ENCODE data around the gene CLN6. TPM values are rescaled to one million over a fixed set of nuclear protein-coding genes. Genes with fewer than 3 reads are reported as not detected.
A peak's percentile ranks its signal among the peaks of the same experiment; 100 is the strongest.

The CLN6 gene
- total RNA-seq, 1 experiment from 2014 or later, result 76.7 TPM

DNA sequence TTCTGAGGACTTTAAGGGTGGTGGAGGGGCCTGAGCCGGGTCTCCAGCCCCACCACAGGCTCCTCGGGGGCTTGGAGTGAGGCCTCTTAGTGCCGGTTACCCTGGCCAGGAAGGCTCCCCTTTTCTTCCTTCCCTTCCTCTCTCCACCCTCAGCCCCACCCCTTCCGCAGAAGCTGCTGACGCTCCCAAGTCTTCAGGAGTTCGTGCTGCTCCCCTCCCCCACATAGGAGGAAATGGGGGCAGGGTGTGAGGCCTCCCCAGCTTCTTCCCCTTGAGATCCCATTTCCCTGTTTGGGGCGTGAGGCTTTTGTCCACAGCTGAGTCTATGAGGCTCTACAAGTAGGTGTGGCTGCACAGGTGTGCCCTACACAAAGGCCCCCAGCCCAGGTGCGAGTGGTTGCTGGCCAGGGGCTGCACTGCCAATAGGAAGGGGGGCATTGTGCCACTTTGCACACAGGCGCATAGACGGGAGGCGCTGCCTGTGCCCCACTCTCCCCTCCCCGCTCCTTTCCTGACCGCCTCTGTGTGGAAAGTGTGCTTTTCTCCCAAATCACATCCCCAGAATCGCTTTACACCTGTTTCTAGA, 23.5 kb downstream of the CLN6 start:
- Histone ChIP-seq H3K4me3 (ENCODE audit: low read depth, low read length) (no peak overlapping the region), H3K27me3 (replicated peaks; ENCODE audit: control insufficient read depth, insufficient read depth, low read length) (no peaks in the 10 kb centered on the region), H3K36me3 (ENCODE audit: control insufficient read depth, insufficient read depth, low read length) (no peaks in the 10 kb centered on the region), H3K4me1 (peaks cover 21% of the 10 kb centered on the region), H3K9me3 (no peaks in the 10 kb centered on the region)
- H3K27ac Mint-ChIP-seq (ENCODE audit: unreplicated experiment), result peak overlapping the region; percentile 84
- no peak overlapping the region for H3K4me3 Mint-ChIP-seq (ENCODE audit: unreplicated experiment)
- no TSS peak for BruUV-seq (replicated peaks)
- CTCF ChIA-PET, result interaction anchor here (1.7 kb wide), 1 partner anchor 11 kb away, joined by 9 read pairs; no protein-coding TSS in a partner anchor
- intact Hi-C loops (cut with micrococcal nuclease; ENCODE audit: unreplicated experiment), result no loop called here
- no peaks in the 10 kb centered on the region for H3K9me3 Mint-ChIP-seq (ENCODE audit: unreplicated experiment)
- H3K36me3 Mint-ChIP-seq (ENCODE audit: insufficient read depth, unreplicated experiment), result peaks cover 12% of the 10 kb centered on the region
- peaks cover 9% of the 10 kb centered on the region for H3K4me1 Mint-ChIP-seq (ENCODE audit: low read depth, unreplicated experiment)
- no peak for DNase-seq
- POLR2A ChIA-PET, result no interaction called here
- H3K27me3 Mint-ChIP-seq (ENCODE audit: insufficient read depth, unreplicated experiment), result no peaks in the 10 kb centered on the region
- no peak for TF ChIP-seq CTCF (IDR thresholded peaks at IDR 0.05; ENCODE audit: insufficient read depth in 1 of 2, low read depth in 1 of 2, low read length in 1 of 2, severe bottlenecking in 1 of 2, unreplicated experiment in 1 of 2)

DNA sequence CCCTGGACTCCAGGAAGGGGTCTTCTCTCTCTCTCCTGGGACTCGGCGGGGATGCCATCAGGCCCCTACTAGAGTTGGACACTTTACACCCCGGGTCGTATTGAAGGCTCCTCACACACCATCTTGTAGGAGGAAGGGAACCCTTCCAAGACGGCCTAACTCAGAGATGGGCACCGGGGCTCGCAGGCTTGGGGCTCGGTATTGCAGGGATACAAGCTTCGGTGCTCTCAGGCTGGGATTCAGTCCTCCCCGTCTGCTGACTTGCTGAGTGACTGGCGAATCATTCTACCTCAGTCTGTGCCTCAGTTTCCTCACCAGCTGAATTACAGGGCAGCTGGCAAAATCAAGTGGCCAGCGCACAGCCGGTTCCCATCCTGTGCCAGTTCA, 24.0 kb downstream of the CLN6 start:
- CTCF ChIA-PET, result interaction anchor here (0.9 to 1.7 kb wide), 2 partner anchors 9 to 11 kb away, joined by 4 to 9 read pairs; no protein-coding TSS in a partner anchor
- Mint-ChIP-seq H3K27ac (ENCODE audit: unreplicated experiment) (peak overlapping the region; percentile 84), H3K4me1 (ENCODE audit: low read depth, unreplicated experiment) (peaks cover 9% of the 10 kb centered on the region), H3K9me3 (ENCODE audit: unreplicated experiment) (no peaks in the 10 kb centered on the region), H3K36me3 (ENCODE audit: insufficient read depth, unreplicated experiment) (peaks cover 15% of the 10 kb centered on the region), H3K27me3 (ENCODE audit: insufficient read depth, unreplicated experiment) (no peaks in the 10 kb centered on the region), H3K4me3 (ENCODE audit: unreplicated experiment) (peak overlapping the region; percentile 55)
- intact Hi-C loops (cut with micrococcal nuclease; ENCODE audit: unreplicated experiment), result no loop called here
- POLR2A ChIA-PET, result interaction anchor here (0.6 kb wide), 1 partner anchor 1700 kb away, joined by 3 read pairs; the partner anchor contains the start of gene ZWILCH
- Histone ChIP-seq H3K4me1 (peaks cover 21% of the 10 kb centered on the region), H3K4me3 (ENCODE audit: low read depth, low read length) (no peak overlapping the region), H3K36me3 (ENCODE audit: control insufficient read depth, insufficient read depth, low read length) (no peaks in the 10 kb centered on the region), H3K9me3 (no peaks in the 10 kb centered on the region), H3K27me3 (replicated peaks; ENCODE audit: control insufficient read depth, insufficient read depth, low read length) (no peaks in the 10 kb centered on the region)
- DNase-seq, result no peak
- no TSS peak for BruUV-seq (replicated peaks)
- TF ChIP-seq CTCF (IDR thresholded peaks at IDR 0.05; ENCODE audit: insufficient read depth in 1 of 2, low read depth in 1 of 2, low read length in 1 of 2, severe bottlenecking in 1 of 2, unreplicated experiment in 1 of 2), result no peak

DNA sequence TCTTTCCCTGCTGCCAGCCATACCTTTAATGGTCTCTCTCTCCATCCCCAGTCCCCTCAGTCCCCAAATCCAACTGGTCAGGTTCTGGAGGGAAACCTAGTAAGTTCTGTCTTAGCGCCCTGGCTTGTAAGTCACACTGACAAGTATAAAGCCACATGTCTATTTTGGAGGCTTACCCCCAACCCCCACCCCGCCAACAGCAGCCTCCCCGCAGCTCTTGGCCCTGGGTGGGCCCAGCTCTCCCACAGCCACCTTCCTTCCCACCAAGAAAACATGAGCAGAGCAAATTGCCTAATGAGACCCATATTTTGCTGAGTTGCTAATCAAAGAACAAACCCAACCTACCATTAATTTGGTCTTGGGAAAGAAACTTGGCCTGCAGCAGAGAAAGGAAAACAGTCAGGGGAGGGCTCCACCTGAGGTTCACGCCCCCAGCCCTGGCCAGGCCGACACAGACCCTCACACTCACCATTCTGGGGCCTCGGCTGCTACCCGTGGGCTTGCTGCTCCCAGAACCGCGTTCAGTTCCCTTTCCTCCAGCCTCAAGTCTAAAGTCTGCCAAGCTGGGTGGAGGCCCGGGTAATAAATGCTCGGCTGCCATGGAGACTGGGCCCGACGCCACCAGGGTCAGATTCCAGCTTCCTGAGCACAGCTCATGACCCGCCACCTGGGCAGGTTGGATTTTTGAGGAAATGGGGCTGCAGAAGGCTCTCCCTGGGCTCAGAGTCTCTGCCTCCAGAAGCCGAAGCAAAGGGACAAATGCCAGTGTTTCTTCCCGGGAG, 24.6 kb downstream of the CLN6 start, which contains the start of gene CALML4:
CALML4 (minus strand) TSS at position 557 of the 782 bp plus-strand sequence; CDS start at position 472, 85 bp downstream.
- peaks cover 21% of the 10 kb centered on the region for H3K4me1 ChIP-seq
- Mint-ChIP-seq H3K4me3 (ENCODE audit: unreplicated experiment) (peak within 1 kb of the TSS; percentile 55), H3K4me1 (ENCODE audit: low read depth, unreplicated experiment) (peaks cover 9% of the 10 kb centered on the region), H3K27me3 (ENCODE audit: insufficient read depth, unreplicated experiment) (no peaks in the 10 kb centered on the region), H3K9me3 (ENCODE audit: unreplicated experiment) (no peaks in the 10 kb centered on the region), H3K27ac (ENCODE audit: unreplicated experiment) (peak within 1 kb of the TSS; percentile 84), H3K36me3 (ENCODE audit: insufficient read depth, unreplicated experiment) (peaks cover 18% of the 10 kb centered on the region)
- no peaks in the 10 kb centered on the region for H3K36me3 ChIP-seq (ENCODE audit: control insufficient read depth, insufficient read depth, low read length)
- BruUV-seq (replicated peaks), result TSS peak; percentile 40
- ChIA-PET POLR2A (interaction anchor here (0.6 kb wide), 2 partner anchors 21 to 1700 kb away, joined by 3 to 9 read pairs; partner anchors contain the start of gene ZWILCH), CTCF (interaction anchor here (0.9 to 1.7 kb wide), 2 partner anchors 9 to 10 kb away, joined by 4 to 9 read pairs; no protein-coding TSS in a partner anchor)
- intact Hi-C loops (cut with micrococcal nuclease; ENCODE audit: unreplicated experiment), result no loop called here
- H3K9me3 ChIP-seq, result no peaks in the 10 kb centered on the region
- no peaks in the 10 kb centered on the region for H3K27me3 ChIP-seq (replicated peaks; ENCODE audit: control insufficient read depth, insufficient read depth, low read length)
- no peak for TF ChIP-seq CTCF (IDR thresholded peaks at IDR 0.05; ENCODE audit: insufficient read depth in 1 of 2, low read depth in 1 of 2, low read length in 1 of 2, severe bottlenecking in 1 of 2, unreplicated experiment in 1 of 2)
- DNase-seq, result peak; percentile 75 to 86
- H3K4me3 ChIP-seq (ENCODE audit: low read depth, low read length), result peak within 1 kb of the TSS; percentile 29
